SU-DHL-6 (cell line): ENCODE results near the gene NTNG1.
"Not testable (repeated sequence)": the region's sequence is repeated elsewhere in the genome, so short reads cannot be mapped to it uniquely, and the experiment has no call there.

Experiments used
- CTCF ChIP-seq: fragments of 200-600 bp; sonication (generic); IDR thresholded peaks from one replicate; pipeline ENCODE4 v1.5.1; 2017; ENCODE audit warnings: antibody characterized with exemption, mild to moderate bottlenecking, low read length, moderate library complexity; ENCODE audit not compliant: insufficient read depth, poor library complexity, severe bottlenecking
- EZH2phosphoT487 ChIP-seq: fragments of 200-600 bp; sonication (generic), shearing (Covaris generic); conservative IDR thresholded peaks from 2 replicates; pipeline ENCODE4 v1.6.1; 2018; ENCODE audit warnings: mild to moderate bottlenecking, antibody characterized with exemption, low read length, moderate library complexity, mixed read lengths

GRCh38 chr1:107236760-107237159 is 95.9 kb downstream of the NTNG1 start:
- not testable (repeated sequence) for TF ChIP-seq CTCF, EZH2phosphoT487
